Thymus (tissue), 14 donors: Measurements from ENCODE around the gene LRRC53. TPM values are rescaled to one million over a fixed set of nuclear protein-coding genes. Genes with fewer than 3 reads are reported as not detected.

Experiments used
- DNase-seq, 9 donors: peaks; one replicate each; pipeline ENCODE4 v3.0.0-alpha.2; 2013; ENCODE audit warnings: low spot score in 9 of 9, low read depth in 6 of 9, missing footprints in 1 of 9
- H3K27ac ChIP-seq, 2 donors: one replicate each; pipeline ENCODE4 v1.5.1; 2013; ENCODE audit warnings: control low read depth in 1 of 2, low read depth in 1 of 2, low read length in 1 of 2, mild to moderate bottlenecking in 1 of 2, moderate library complexity in 1 of 2
- H3K27me3 ChIP-seq, 2 donors: one replicate each; pipeline ENCODE4 v1.5.1; 2013; ENCODE audit warnings: low read length in 1 of 2; ENCODE audit not compliant: control insufficient read depth in 2 of 2, insufficient read depth in 1 of 2
- H3K36me3 ChIP-seq, 2 donors: one replicate each; pipeline ENCODE4 v1.5.1; 2013; ENCODE audit warnings: low read length in 1 of 2, mild to moderate bottlenecking in 1 of 2, moderate library complexity in 1 of 2; ENCODE audit not compliant: control insufficient read depth in 2 of 2, insufficient read depth in 2 of 2
- H3K4me1 ChIP-seq, 2 donors: one replicate each; pipeline ENCODE4 v1.5.1; 2013; ENCODE audit warnings: low read length in 2 of 2; ENCODE audit not compliant: control insufficient read depth in 2 of 2, insufficient read depth in 2 of 2
- H3K4me3 ChIP-seq, 2 donors: one replicate each; pipeline ENCODE4 v1.5.1; 2013; ENCODE audit warnings: low read length in 2 of 2, control low read depth in 1 of 2, mild to moderate bottlenecking in 1 of 2
- H3K9me3 ChIP-seq, 2 donors: one replicate each; pipeline ENCODE4 v1.5.1; 2013; ENCODE audit warnings: low read length in 1 of 2, mild to moderate bottlenecking in 1 of 2; ENCODE audit not compliant: control insufficient read depth in 2 of 2, insufficient read depth in 1 of 2
- WGBS: extraction: QIAGEN DNeasy Blood & Tissue Kit; methylation state at CpG from one replicate; pipeline ENCODE4 v1.1.7; 2013; 5-methylcytosine and 5-hydroxymethylcytosine counted together
- long read RNA-seq, 10 donors: transcript quantifications; one replicate each; lab custom pipeline, GENCODE V29; 2026
- polyA plus RNA-seq: library from polyadenylated mRNA; stranded (reverse); fragments of 200-250 nt; gene quantifications from one replicate; pipeline ENCODE4 v1.2.3, GENCODE V29; 2013
- total RNA-seq: library from RNA; stranded (reverse); fragments of 120-200 nt; gene quantifications from one replicate; pipeline ENCODE4 v1.2.4, GENCODE V29; 2013
- donor health status: healthy.

The LRRC53 gene
- total RNA-seq (0.19 TPM), polyA plus RNA-seq (0.05 TPM)
- long read RNA-seq, donor 1 = 0 reads
- long read RNA-seq, donor 2 = 0 reads
- long read RNA-seq, donor 3 = 0 reads
- long read RNA-seq, donor 4 = 0 reads
- long read RNA-seq, donor 5 = 0 reads
- long read RNA-seq, donor 6 = 0 reads
- long read RNA-seq, donor 7 = 0 reads
- long read RNA-seq, donor 8 = 0 reads
- long read RNA-seq, donor 9 = 0 reads
- long read RNA-seq, donor 10 = 0 reads

GRCh38 chr1:74512170-74512915 is at the start of gene LRRC53:
TSS of gene LRRC53 (minus strand) at chr1:74512611. CDS start at chr1:74483349, 29,262 bp downstream.
- DNase-seq = no peak
- 79% methylated on average over 2 of the region's 2 CpGs for WGBS

GRCh38 chr1:74549932-74550331 is 37.5 kb upstream of the LRRC53 start:
- 96% methylated on average over 2 of the region's 2 CpGs for WGBS
- Histone ChIP-seq H3K27ac (no peak overlapping the region), H3K4me3 (no peak overlapping the region), H3K4me1 (no peaks in the 10 kb centered on the region), H3K9me3 (no peaks in the 10 kb centered on the region), H3K36me3 (no peaks in the 10 kb centered on the region), H3K27me3 (no peaks in the 10 kb centered on the region)
- no peak for DNase-seq

More at GRCh38 chr1:74512170-74512915, at the start of gene LRRC53:
- Histone ChIP-seq H3K27me3 (no peaks in the 10 kb centered on the region), H3K27ac (no peak within 1 kb of the TSS), H3K4me1 (no peaks in the 10 kb centered on the region), H3K4me3 (no peak within 1 kb of the TSS), H3K36me3 (no peaks in the 10 kb centered on the region), H3K9me3 (no peaks in the 10 kb centered on the region)

GRCh38 chr1:74548961-74549750 is 36.7 kb upstream of the LRRC53 start:
- Histone ChIP-seq H3K4me3 (no peak overlapping the region), H3K4me1 (no peaks in the 10 kb centered on the region), H3K9me3 (no peaks in the 10 kb centered on the region), H3K36me3 (no peaks in the 10 kb centered on the region), H3K27me3 (no peaks in the 10 kb centered on the region), H3K27ac (no peak overlapping the region)
- WGBS = 83% methylated on average over 4 of the region's 4 CpGs
- DNase-seq = no peak

GRCh38 chr1:74545821-74546220 is 33.4 kb upstream of the LRRC53 start:
- no peak for DNase-seq
- no peak overlapping the region for H3K27ac ChIP-seq
- 86% methylated on average over 2 of the region's 2 CpGs for WGBS
- no peaks in the 10 kb centered on the region for H3K27me3 ChIP-seq
- H3K4me1 ChIP-seq = no peaks in the 10 kb centered on the region
- no peaks in the 10 kb centered on the region for H3K9me3 ChIP-seq
- no peak overlapping the region for H3K4me3 ChIP-seq
- no peaks in the 10 kb centered on the region for H3K36me3 ChIP-seq

- Histone ChIP-seq H3K4me3 (no peak overlapping the region), H3K4me1 (no peaks in the 10 kb centered on the region), H3K27ac (no peak overlapping the region), H3K27me3 (no peaks in the 10 kb centered on the region), H3K9me3 (no peaks in the 10 kb centered on the region), H3K36me3 (no peaks in the 10 kb centered on the region)
- DNase-seq = no peak
- WGBS = 92% methylated on average over 3 of the region's 3 CpGs
These were observed 21.8 kb upstream of the LRRC53 start for GRCh38 chr1:74534241-74534640.

- 91% methylated on average over 1 of the region's 1 CpG for WGBS
- H3K27ac ChIP-seq = no peak overlapping the region
- H3K4me3 ChIP-seq = no peak overlapping the region
- H3K9me3 ChIP-seq = no peaks in the 10 kb centered on the region
- H3K27me3 ChIP-seq = no peaks in the 10 kb centered on the region
- no peaks in the 10 kb centered on the region for H3K4me1 ChIP-seq
- H3K36me3 ChIP-seq = no peaks in the 10 kb centered on the region
- DNase-seq = no peak
These were observed 19.4 kb upstream of the LRRC53 start for GRCh38 chr1:74531796-74532195.

- no peak for DNase-seq
These were observed 18.5 kb upstream of the LRRC53 start for GRCh38 chr1:74530892-74531291.

GRCh38 chr1:74528123-74528522 is 15.7 kb upstream of the LRRC53 start:
- Histone ChIP-seq H3K27me3 (no peaks in the 10 kb centered on the region), H3K9me3 (no peaks in the 10 kb centered on the region), H3K4me3 (no peak overlapping the region), H3K4me1 (no peaks in the 10 kb centered on the region), H3K36me3 (no peaks in the 10 kb centered on the region), H3K27ac (no peak overlapping the region)
- WGBS = 92% methylated on average over 4 of the region's 4 CpGs
- DNase-seq = no peak

More at GRCh38 chr1:74530892-74531291, 18.5 kb upstream of the LRRC53 start:
- no peaks in the 10 kb centered on the region for H3K4me1 ChIP-seq
- H3K4me3 ChIP-seq = no peak overlapping the region
- H3K27me3 ChIP-seq = no peaks in the 10 kb centered on the region
- H3K27ac ChIP-seq = no peak overlapping the region
- no peaks in the 10 kb centered on the region for H3K36me3 ChIP-seq
- no peaks in the 10 kb centered on the region for H3K9me3 ChIP-seq

- Histone ChIP-seq H3K4me3 (no peak overlapping the region), H3K4me1 (no peaks in the 10 kb centered on the region), H3K9me3 (no peaks in the 10 kb centered on the region), H3K27ac (no peak overlapping the region), H3K36me3 (no peaks in the 10 kb centered on the region), H3K27me3 (no peaks in the 10 kb centered on the region)
- no peak for DNase-seq
- 86% methylated on average over 2 of the region's 2 CpGs for WGBS
These were observed 14.3 kb upstream of the LRRC53 start for GRCh38 chr1:74526708-74527107.
